Dendritic cell treated with granulocyte-macrophage colony-stimulating factor and Interleukin-4, amounts not matched to agents 40 ng/mL and 50 ng/mL, for 4 days (primary cell): ENCODE measurements around the gene MPV17L2.

Experiments used
- H3K27ac Mint-ChIP-seq: one replicate; pipeline ENCODE4 v1.8.0; 2022; ENCODE audit warnings: mild to moderate bottlenecking, mixed read lengths
- H3K27me3 Mint-ChIP-seq: one replicate; pipeline ENCODE4 v1.8.0; 2022; ENCODE audit warnings: mild to moderate bottlenecking, mixed read lengths
- H3K36me3 Mint-ChIP-seq: one replicate; pipeline ENCODE4 v1.8.0; 2022; ENCODE audit warnings: low read depth, mixed read lengths
- H3K4me1 Mint-ChIP-seq: one replicate; pipeline ENCODE4 v1.8.0; 2022; ENCODE audit warnings: low read depth, mixed read lengths
- H3K4me3 Mint-ChIP-seq: one replicate; pipeline ENCODE4 v1.8.0; 2022; ENCODE audit warnings: mild to moderate bottlenecking, moderate library complexity, mixed read lengths
- H3K9me3 Mint-ChIP-seq: one replicate; pipeline ENCODE4 v1.8.0; 2022; ENCODE audit warnings: mixed read lengths
- intact Hi-C: fragments of 100-400 bp; cut with micrococcal nuclease; formaldehyde crosslinking; loops from one replicate; pipeline ENCODE4 v1.15.0; 2022

The MPV17L2 gene

DNA sequence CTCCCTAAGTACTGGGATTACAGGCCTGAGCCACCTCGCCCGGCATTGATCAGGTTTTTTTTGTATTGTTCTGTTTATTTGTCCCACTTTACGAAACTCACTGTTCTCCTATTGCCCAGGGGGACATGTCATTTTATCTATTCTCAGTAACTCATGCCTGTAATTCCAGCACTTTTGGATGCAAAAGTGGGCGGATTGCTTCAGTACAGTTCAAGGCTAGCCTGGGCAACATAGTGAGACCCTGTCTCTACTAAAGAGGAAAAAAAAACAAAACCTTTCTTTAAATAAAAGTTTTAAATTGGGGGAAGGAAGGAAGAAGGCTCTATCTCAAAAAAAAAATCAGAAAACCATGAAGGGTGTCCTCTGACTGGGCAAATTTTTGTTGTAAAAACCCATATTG, 2.7 kb upstream of the MPV17L2 start:
- Mint-ChIP-seq H3K4me3 (no peak overlapping the region), H3K9me3 (no peaks in the 10 kb centered on the region), H3K27me3 (no peaks in the 10 kb centered on the region), H3K36me3 (peaks cover 16% of the 10 kb centered on the region), H3K4me1 (peaks cover 17% of the 10 kb centered on the region), H3K27ac (peak overlapping the region; percentile 46)
- intact Hi-C loops = no loop called here

DNA sequence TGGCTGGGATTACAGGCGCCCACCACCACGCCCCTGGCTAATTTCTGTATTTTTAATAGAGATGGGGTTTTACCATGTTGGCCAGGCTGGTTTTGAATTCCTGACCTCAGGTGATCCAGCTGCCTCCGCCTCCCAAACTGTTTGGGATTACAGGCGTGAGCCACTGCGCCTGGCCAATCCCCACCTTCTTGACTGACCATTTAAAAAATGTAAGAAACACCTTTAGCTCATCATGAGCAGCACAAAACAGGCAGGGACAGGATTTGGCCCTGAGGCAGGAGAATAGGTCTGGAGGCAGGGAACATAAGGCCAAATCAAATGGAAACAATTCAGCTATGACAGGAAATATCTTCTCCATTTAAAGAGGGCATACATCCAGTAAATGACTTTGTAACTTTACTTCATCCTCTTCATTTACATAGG, 1.4 kb upstream of the MPV17L2 start:
- Mint-ChIP-seq H3K4me3 (peak overlapping the region; percentile 86), H3K36me3 (peaks cover 30% of the 10 kb centered on the region), H3K4me1 (peaks cover 17% of the 10 kb centered on the region), H3K9me3 (no peaks in the 10 kb centered on the region), H3K27ac (peak overlapping the region; percentile 92), H3K27me3 (no peaks in the 10 kb centered on the region)
- intact Hi-C loops = loop anchor here (1.0 to 2.0 kb wide), 2 partner anchors 13 to 19 kb away; partner anchors contain the start of genes IFI30 and RAB3A

DNA sequence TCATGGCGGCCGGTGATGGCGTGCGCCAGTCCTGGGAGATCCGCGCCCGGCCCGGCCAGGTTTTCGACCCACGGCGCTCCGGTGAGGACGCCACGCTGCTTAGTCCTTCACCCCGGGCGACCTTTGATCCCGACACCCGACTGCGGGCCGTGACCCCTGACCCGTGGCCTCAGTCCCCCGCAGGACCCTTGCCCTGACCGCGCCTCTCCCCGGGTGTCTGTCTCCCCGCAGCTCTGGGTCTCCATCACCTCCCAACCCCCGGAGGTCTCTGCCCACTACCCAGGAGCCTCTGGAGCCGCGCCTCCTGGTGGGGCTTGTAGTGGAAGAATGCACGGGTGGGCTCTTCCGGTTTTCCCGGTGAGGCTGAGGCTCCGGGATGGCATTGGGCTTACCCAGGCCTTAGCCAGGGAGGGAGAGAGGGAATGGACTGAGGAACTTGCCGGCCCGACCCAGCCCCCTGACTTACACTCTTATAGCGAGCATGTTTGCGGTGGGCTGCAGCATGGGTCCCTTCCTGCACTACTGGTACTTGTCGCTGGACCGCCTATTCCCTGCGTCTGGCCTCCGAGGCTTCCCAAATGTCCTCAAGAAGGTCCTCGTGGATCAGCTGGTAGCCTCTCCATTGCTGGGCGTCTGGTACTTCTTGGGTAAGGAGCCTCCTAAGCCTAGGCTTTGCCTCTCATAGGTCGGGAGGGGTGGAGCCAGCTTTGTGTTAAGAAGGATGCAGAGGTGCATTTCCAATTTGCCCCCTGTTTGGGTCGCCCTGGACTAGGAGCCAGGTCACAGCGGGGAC, 566 bp downstream of the MPV17L2 start:
- peaks cover 49% of the 10 kb centered on the region for H3K36me3 Mint-ChIP-seq
- intact Hi-C loops = loop anchor here (2.0 kb wide), 1 partner anchor 21 kb away; the partner anchor contains the start of gene IFI30
- peak overlapping the region; percentile 86 for H3K4me3 Mint-ChIP-seq
- no peaks in the 10 kb centered on the region for H3K9me3 Mint-ChIP-seq
- H3K4me1 Mint-ChIP-seq = peaks cover 17% of the 10 kb centered on the region
- peak overlapping the region; percentile 92 for H3K27ac Mint-ChIP-seq
- H3K27me3 Mint-ChIP-seq = no peaks in the 10 kb centered on the region

DNA sequence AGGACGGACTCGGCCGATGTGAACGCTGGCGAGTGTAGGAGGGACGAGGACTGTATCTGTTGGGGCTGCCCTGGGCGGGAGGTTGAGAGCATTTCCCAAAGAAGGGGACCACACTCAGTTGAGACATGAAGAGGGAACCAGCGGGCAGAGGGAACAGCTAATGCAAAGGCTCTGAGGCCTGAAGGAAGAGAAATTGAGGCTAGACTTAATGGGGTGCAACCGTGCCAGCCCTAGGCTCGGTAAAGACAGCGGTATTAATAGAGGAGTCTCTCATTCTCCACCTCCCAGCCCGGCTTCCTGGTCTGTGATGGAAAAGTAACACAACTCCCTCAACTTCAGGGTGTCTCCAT, 1.1 kb downstream of the MPV17L2 start:
- Mint-ChIP-seq H3K4me3 (peak overlapping the region; percentile 86), H3K27me3 (no peaks in the 10 kb centered on the region), H3K27ac (peak overlapping the region; percentile 92), H3K9me3 (no peaks in the 10 kb centered on the region), H3K4me1 (peaks cover 17% of the 10 kb centered on the region), H3K36me3 (peaks cover 55% of the 10 kb centered on the region)
- intact Hi-C loops = no loop called here

DNA sequence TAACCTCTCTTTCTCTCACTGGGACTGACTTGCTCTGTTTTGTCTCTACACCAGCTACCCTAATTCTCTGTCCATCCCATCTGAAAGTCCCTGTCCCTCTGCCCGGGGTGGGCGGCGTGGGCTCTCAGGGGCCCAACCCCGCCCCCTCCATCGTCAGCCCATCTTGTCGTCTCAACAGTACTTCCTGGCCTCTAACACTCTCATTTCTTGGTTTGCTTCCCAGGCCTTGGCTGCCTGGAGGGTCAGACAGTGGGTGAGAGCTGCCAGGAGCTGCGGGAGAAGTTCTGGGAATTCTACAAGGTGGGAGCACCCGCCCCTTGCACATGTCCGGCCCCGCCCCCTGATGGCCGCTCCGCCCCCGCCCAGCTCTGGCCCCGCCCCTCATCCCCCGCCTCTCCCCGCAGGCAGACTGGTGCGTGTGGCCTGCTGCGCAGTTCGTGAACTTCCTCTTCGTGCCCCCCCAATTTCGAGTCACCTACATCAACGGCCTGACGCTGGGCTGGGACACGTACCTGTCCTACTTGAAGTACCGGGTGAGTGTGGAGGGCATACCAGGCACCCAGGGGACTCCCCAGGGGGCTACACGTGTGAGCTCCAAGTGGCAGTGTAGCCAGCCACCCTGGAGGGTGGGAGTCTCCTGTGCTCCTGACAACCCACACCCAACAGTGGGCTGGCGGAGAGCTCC, 1.7 kb downstream of the MPV17L2 start:
- peaks cover 60% of the 10 kb centered on the region for H3K36me3 Mint-ChIP-seq
- peak overlapping the region; percentile 92 for H3K27ac Mint-ChIP-seq
- H3K27me3 Mint-ChIP-seq = no peaks in the 10 kb centered on the region
- H3K4me3 Mint-ChIP-seq = peak overlapping the region; percentile 86
- H3K9me3 Mint-ChIP-seq = no peaks in the 10 kb centered on the region
- intact Hi-C loops = no loop called here
- H3K4me1 Mint-ChIP-seq = peaks cover 17% of the 10 kb centered on the region

DNA sequence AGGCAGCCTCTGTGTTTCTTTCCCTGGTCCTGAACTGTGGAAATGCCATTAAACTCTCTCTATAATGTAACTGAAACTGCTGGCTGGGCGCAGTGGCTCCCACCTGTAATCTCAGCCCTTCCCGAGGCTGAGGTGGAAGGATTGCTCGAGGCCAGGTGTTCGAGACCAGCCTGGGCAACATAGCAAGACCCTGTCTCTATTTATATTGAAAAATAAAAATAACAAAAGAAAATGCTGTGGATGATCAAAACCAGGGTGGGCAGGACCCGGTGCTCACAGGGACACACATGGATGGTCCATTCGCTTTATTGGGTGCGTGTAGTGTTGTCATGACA, 3.5 kb downstream of the MPV17L2 start:
- H3K27ac Mint-ChIP-seq = peak overlapping the region; percentile 22
- no peaks in the 10 kb centered on the region for H3K27me3 Mint-ChIP-seq
- intact Hi-C loops = no loop called here
- H3K9me3 Mint-ChIP-seq = no peaks in the 10 kb centered on the region
- H3K4me1 Mint-ChIP-seq = peaks cover 17% of the 10 kb centered on the region
- no peak overlapping the region for H3K4me3 Mint-ChIP-seq
- peaks cover 72% of the 10 kb centered on the region for H3K36me3 Mint-ChIP-seq

DNA sequence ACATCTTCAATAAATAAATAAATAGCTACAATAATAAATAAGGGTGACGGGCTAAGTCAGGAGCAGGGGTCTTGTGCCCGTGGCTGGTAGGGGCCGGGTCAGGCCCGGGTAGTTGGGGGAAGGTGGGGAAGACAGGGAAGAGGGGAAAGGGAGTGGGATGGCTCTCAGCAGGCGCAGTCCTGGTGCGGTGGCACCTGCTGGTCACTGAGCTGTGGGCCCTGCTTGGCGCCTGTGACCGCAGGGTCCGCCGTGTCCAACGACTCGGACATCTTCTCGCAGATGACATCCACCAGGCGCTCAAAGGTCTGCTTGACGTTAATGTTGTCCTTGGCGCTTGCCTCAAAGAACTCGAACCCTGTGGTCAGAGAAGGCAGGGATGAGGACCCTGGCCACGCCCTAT, 4.3 kb downstream of the MPV17L2 start:
- H3K36me3 Mint-ChIP-seq = peaks cover 80% of the 10 kb centered on the region
- H3K27me3 Mint-ChIP-seq = peaks cover 4% of the 10 kb centered on the region
- peaks cover 23% of the 10 kb centered on the region for H3K4me1 Mint-ChIP-seq
- H3K27ac Mint-ChIP-seq = no peak overlapping the region
- intact Hi-C loops = no loop called here
- no peak overlapping the region for H3K4me3 Mint-ChIP-seq
- H3K9me3 Mint-ChIP-seq = no peaks in the 10 kb centered on the region

DNA sequence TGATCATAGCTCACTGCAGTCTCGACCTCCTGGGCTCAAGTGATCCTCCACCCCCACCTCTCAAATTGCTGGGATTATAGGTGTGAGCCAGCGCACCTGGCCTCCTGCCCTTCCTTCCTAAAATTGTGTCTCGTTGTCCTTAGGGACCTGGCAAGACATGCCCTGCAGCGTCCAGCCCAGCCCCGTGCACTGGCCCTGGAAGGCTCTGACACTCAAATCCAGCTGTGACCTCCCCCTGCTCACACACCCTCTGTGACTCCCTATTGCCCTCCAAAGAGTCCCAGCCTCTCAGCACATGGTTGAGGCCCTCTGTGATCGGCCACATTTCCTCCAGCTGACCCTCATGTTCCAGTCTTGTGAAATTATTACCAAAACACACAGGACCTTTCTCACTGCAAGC, 4.9 kb downstream of the MPV17L2 start:
- Mint-ChIP-seq H3K9me3 (no peaks in the 10 kb centered on the region), H3K27ac (no peak overlapping the region), H3K4me1 (peaks cover 29% of the 10 kb centered on the region), H3K4me3 (no peak overlapping the region), H3K27me3 (peaks cover 4% of the 10 kb centered on the region), H3K36me3 (peaks cover 82% of the 10 kb centered on the region)
- intact Hi-C loops = no loop called here

DNA sequence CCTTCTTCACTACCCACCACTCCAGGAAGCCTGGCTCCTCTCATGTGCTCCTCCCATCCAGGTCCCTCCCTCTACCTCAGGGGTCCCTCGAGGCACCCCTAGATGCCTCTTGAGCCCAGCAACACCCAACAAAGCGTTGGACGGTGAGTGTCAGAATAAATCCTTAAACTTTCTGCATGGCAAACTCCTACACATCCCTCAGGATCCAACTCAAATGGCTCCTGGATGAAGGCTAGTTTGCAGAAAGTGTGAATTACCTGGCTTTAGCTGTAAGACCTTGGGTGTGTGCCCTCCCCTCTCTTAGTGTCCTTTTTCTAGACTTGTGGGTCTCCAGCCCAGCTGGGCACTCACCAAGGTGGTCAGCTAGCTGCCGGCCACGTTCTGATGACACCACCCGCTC, 5.4 kb downstream of the MPV17L2 start:
- no peak overlapping the region for H3K4me3 Mint-ChIP-seq
- no peaks in the 10 kb centered on the region for H3K9me3 Mint-ChIP-seq
- intact Hi-C loops = no loop called here
- H3K27ac Mint-ChIP-seq = no peak overlapping the region
- peaks cover 80% of the 10 kb centered on the region for H3K36me3 Mint-ChIP-seq
- H3K27me3 Mint-ChIP-seq = peaks cover 9% of the 10 kb centered on the region
- peaks cover 34% of the 10 kb centered on the region for H3K4me1 Mint-ChIP-seq

DNA sequence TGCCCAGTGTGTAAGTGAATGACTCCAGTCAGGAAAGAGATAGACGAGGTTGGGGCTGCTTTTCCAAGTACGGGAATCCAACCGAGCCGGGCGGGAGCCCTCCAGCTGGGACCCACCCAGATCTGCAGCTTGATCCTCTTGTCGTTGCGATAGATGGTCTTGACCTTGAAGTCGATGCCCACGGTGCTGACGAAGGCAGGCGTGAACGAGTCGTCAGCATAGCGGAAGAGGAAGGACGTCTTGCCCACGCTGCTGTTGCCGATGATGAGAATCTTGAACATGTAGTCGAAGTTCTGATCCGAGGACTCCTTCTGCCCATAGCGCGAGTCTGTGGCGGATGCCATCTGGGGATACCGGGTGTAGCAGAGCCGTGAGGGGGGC, 9.4 kb downstream of the MPV17L2 start:
- intact Hi-C loops = loop anchor here (5.0 to 10.0 kb wide), 2 partner anchors 122 to 215 kb away; partner anchors contain the start of genes LSM4 and SSBP4
- H3K4me1 Mint-ChIP-seq = peaks cover 34% of the 10 kb centered on the region
- H3K4me3 Mint-ChIP-seq = peak overlapping the region; percentile 14

DNA sequence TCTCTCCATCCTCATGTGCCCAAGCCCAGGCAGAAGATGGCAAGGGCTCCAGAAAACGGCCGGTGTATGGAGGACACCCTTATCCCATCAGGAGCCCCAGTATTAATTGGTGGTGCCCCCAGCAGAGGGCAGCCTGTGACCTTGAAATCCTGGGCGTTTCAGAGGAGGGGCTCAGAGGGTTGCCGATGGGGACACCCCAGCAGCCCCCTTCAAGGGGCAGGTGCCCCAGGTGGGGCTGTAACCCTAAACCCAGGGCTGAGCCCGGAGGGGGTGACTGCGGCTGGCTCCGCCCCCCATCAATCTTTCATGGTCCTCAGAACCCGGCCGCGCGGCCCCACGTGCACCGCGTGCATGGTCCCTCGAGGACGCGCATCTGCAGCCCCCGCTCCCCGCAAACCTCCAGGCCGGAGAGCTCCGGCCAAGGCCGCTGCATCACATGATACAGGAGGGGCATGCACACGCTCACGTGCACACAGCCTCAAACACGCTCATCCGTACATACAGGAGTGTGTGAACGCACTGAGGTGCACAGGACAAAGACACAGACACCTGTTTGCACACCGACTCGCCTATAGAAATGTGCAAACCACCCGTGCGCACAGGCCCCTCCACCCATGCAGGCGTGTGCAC, 9.9 kb downstream of the MPV17L2 start:
- intact Hi-C loops = loop anchor here (5.0 to 10.0 kb wide), 2 partner anchors 122 to 214 kb away; partner anchors contain the start of genes LSM4 and SSBP4
- Mint-ChIP-seq H3K9me3 (no peaks in the 10 kb centered on the region), H3K27me3 (peaks cover 14% of the 10 kb centered on the region), H3K36me3 (peaks cover 49% of the 10 kb centered on the region), H3K27ac (peak overlapping the region; percentile 94), H3K4me1 (peaks cover 34% of the 10 kb centered on the region), H3K4me3 (peak overlapping the region; percentile 93)

More for the DNA sequence above, 9.4 kb downstream of the MPV17L2 start:
- Mint-ChIP-seq H3K27ac (peak overlapping the region; percentile 94), H3K36me3 (peaks cover 54% of the 10 kb centered on the region), H3K27me3 (peaks cover 13% of the 10 kb centered on the region), H3K9me3 (no peaks in the 10 kb centered on the region)

DNA sequence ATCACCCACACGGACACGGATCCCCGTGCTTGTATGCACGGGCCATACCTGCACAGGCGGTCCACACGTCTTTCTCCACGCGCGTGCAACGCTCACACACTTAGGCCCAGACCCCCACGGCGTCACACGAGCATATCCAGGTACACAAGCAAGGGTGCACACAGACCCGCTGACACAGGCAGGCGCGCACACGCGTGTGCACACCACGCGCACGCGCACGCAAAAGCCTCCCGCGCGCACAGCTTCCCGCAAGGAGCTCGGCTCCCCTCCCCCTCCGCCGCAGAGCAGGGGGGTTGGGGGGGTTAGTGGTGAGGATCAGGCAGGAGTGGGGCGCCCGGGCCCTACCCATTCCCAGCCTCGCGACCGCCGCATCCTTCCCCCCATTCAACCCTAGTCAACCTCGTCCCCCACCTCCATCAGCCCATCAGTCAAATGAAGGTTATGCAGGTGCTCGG, 10.4 kb downstream of the MPV17L2 start:
- Mint-ChIP-seq H3K27ac (peak overlapping the region; percentile 94), H3K4me1 (peaks cover 34% of the 10 kb centered on the region)
- intact Hi-C loops = loop anchor here (5.0 to 10.0 kb wide), 2 partner anchors 121 to 214 kb away; partner anchors contain the start of genes LSM4 and SSBP4

DNA sequence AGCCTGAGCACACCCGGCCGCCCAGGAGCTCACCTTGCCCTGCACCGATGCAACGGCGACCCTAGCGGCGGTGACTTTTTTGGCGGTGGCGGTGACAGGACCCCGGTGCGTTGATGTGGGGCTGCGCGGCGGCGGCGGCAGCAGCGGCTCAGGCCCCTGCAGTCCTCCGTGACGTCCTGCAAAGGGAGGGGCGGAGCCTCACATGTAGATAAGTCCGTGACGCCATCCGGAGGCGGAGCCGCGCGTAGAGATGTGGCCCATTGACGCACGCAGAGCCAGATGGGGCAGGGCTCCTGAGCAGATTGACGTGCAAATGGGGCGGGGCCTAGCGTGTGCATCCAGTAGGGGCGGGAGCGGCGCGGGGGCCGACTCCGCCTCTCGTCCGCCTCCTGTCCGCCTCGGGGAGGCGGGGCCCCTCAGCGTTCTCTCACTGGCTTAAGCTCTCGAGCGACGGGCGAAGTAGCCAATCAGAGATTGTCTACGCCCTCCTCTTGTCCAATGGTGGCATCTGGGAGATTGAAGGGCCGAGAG, 10.9 kb downstream of the MPV17L2 start, which contains the start of gene RAB3A:
Gene RAB3A, minus strand, starts transcription at position 180 of the 531 bp plus-strand sequence. CDS start 1,302 bp downstream, outside the sequence.
- H3K27ac Mint-ChIP-seq = peak within 1 kb of the TSS; percentile 94
- H3K4me1 Mint-ChIP-seq = peaks cover 34% of the 10 kb centered on the region
- no peaks in the 10 kb centered on the region for H3K9me3 Mint-ChIP-seq
- H3K27me3 Mint-ChIP-seq = peaks cover 23% of the 10 kb centered on the region
- intact Hi-C loops = loop anchor here (1.0 to 10.0 kb wide), 4 partner anchors 12 to 213 kb away; partner anchors contain the start of genes IFI30, LSM4 and SSBP4
- peaks cover 39% of the 10 kb centered on the region for H3K36me3 Mint-ChIP-seq
- peak within 1 kb of the TSS; percentile 93 for H3K4me3 Mint-ChIP-seq

More for the DNA sequence above, 10.4 kb downstream of the MPV17L2 start:
- H3K27me3 Mint-ChIP-seq = peaks cover 18% of the 10 kb centered on the region
- H3K4me3 Mint-ChIP-seq = peak overlapping the region; percentile 93
- H3K9me3 Mint-ChIP-seq = no peaks in the 10 kb centered on the region
- H3K36me3 Mint-ChIP-seq = peaks cover 44% of the 10 kb centered on the region
